Natural killer cell (primary cell): Measurements from ENCODE around the gene KIF20B. TPM values are rescaled to one million over a fixed set of nuclear protein-coding genes. Genes with fewer than 3 reads are reported as not detected.

ENCODE experiments used
- ATAC-seq, 3 donors: fragments of 150-1000 bp in 2 of 3; fragments of 200-7000 bp in 1 of 3; cut with Tn5 transposase; 1 replicate in 1 of 3; 2 replicates in 2 of 3; pipeline ENCODE4 v1.10.0; 2021; ENCODE audit warnings: mild to moderate bottlenecking in 2 of 3, moderate library complexity in 2 of 3
- DNase-seq, 2 donors: peaks; one replicate each; pipeline versions ENCODE4 v3.0.0 to v3.0.0-alpha.2; 2013 to 2021; ENCODE audit warnings: mixed read lengths in 1 of 2
- H3K27ac ChIP-seq: one replicate; pipeline ENCODE4 v1.5.1; 2013; ENCODE audit warnings: mild to moderate bottlenecking, low read length
- H3K27me3 ChIP-seq: one replicate; pipeline ENCODE4 v1.6.1; 2013; ENCODE audit warnings: low read length; ENCODE audit not compliant: control insufficient read depth, insufficient read depth
- H3K36me3 ChIP-seq: one replicate; pipeline ENCODE4 v1.6.1; 2013; ENCODE audit warnings: low read length; ENCODE audit not compliant: control insufficient read depth, insufficient read depth
- H3K4me1 ChIP-seq: one replicate; pipeline ENCODE4 v1.6.1; 2013; ENCODE audit warnings: low read length; ENCODE audit not compliant: control insufficient read depth, insufficient read depth
- H3K4me3 ChIP-seq: one replicate; pipeline ENCODE4 v1.5.1; 2013; ENCODE audit warnings: low read length
- H3K9me3 ChIP-seq: one replicate; pipeline ENCODE4 v1.6.1; 2013; ENCODE audit warnings: low read length; ENCODE audit not compliant: control insufficient read depth, insufficient read depth
- H3K27ac Mint-ChIP-seq, 2 donors: one replicate each; pipeline ENCODE4 v1.8.0; 2022; ENCODE audit warnings: mild to moderate bottlenecking in 2 of 2, mixed read lengths in 2 of 2, moderate library complexity in 1 of 2
- H3K27me3 Mint-ChIP-seq, 2 donors: one replicate each; pipeline ENCODE4 v1.8.0; 2022; ENCODE audit warnings: low read depth in 2 of 2, mixed read lengths in 2 of 2
- H3K36me3 Mint-ChIP-seq: one replicate; pipeline ENCODE4 v1.8.0; 2022; ENCODE audit warnings: mixed read lengths
- H3K4me1 Mint-ChIP-seq, 2 donors: one replicate each; pipeline ENCODE4 v1.8.0; 2022; ENCODE audit warnings: mixed read lengths in 2 of 2
- H3K4me3 Mint-ChIP-seq: one replicate; pipeline ENCODE4 v1.8.0; 2022; ENCODE audit warnings: mild to moderate bottlenecking, moderate library complexity, mixed read lengths
- H3K9me3 Mint-ChIP-seq, 2 donors: one replicate each; pipeline ENCODE4 v1.8.0; 2022; ENCODE audit warnings: mixed read lengths in 2 of 2
- WGBS: methylation state at CpG from one replicate; pipeline ENCODE4 v1.1.7; 2013; ENCODE audit warnings: missing lambda C conversion rate; ENCODE audit not compliant: insufficient coverage; 5-methylcytosine and 5-hydroxymethylcytosine counted together
- intact Hi-C: fragments of 100-400 bp; cut with micrococcal nuclease; formaldehyde crosslinking; loops from one replicate; pipeline ENCODE4 v1.14.2; 2022
- total RNA-seq, 4 donors: library from RNA; stranded (reverse); fragments of 120-200 nt in 1 of 4; gene quantifications; one replicate each; pipeline versions ENCODE4 v1.2.3 to v1.2.4, GENCODE V29; 2013 to 2022
- TF ChIP-seq, protein P1 (sequence below): fragments of 200-600 bp; IDR thresholded peaks from one replicate; pipeline ENCODE4 v1.8.0; 2022; ENCODE audit warnings: antibody characterized with exemption

Gene KIF20B
- total RNA-seq, 3 donors from 2014 or later (not counting 1 experiment from before 2014, with no cell fraction given): 17.2 to 20.2 (median 17.3) TPM

DNA sequence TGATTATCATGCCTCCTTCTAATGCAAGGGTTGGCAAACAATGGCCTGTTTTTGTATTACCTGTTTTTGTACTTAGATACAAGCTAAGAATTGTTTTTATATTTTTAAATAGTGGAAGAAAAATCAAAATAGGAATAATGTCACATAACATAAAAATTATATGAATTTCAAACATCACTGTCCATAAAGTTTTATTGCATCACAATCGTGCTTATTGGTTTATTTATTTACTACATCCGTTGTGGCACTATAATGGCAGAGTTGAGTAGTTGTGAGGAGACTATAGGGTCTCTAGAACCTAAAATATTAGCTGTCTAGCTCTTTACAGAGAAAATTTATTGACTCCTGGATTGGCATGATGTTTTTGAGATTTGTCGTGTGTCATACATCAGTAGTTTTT, 4.1 kb downstream of the KIF20B start:
- DNase-seq: no peak
- Mint-ChIP-seq H3K27ac (no peak overlapping the region), H3K27me3 (no peaks in the 10 kb centered on the region), H3K36me3 (no peaks in the 10 kb centered on the region), H3K4me1 (peaks cover 18 to 20% of the 10 kb centered on the region in 2 donors), H3K4me3 (no peak overlapping the region), H3K9me3 (no peaks in the 10 kb centered on the region)
- ATAC-seq: no peak
- H3K4me1 ChIP-seq: peaks cover 5% of the 10 kb centered on the region
- no peaks in the 10 kb centered on the region for H3K36me3 ChIP-seq
- TF ChIP-seq, protein P1, sequence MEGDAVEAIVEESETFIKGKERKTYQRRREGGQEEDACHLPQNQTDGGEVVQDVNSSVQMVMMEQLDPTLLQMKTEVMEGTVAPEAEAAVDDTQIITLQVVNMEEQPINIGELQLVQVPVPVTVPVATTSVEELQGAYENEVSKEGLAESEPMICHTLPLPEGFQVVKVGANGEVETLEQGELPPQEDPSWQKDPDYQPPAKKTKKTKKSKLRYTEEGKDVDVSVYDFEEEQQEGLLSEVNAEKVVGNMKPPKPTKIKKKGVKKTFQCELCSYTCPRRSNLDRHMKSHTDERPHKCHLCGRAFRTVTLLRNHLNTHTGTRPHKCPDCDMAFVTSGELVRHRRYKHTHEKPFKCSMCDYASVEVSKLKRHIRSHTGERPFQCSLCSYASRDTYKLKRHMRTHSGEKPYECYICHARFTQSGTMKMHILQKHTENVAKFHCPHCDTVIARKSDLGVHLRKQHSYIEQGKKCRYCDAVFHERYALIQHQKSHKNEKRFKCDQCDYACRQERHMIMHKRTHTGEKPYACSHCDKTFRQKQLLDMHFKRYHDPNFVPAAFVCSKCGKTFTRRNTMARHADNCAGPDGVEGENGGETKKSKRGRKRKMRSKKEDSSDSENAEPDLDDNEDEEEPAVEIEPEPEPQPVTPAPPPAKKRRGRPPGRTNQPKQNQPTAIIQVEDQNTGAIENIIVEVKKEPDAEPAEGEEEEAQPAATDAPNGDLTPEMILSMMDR: no peak
- H3K9me3 ChIP-seq: no peaks in the 10 kb centered on the region
- H3K4me3 ChIP-seq: no peak overlapping the region
- H3K27ac ChIP-seq: no peak overlapping the region
- 100% methylated on average over 3 of the region's 3 CpGs for WGBS
- intact Hi-C loops: loop anchor here (10.0 kb wide), 1 partner anchor 291 kb away; the partner anchor contains the start of gene IFIT5
- H3K27me3 ChIP-seq: no peaks in the 10 kb centered on the region

DNA sequence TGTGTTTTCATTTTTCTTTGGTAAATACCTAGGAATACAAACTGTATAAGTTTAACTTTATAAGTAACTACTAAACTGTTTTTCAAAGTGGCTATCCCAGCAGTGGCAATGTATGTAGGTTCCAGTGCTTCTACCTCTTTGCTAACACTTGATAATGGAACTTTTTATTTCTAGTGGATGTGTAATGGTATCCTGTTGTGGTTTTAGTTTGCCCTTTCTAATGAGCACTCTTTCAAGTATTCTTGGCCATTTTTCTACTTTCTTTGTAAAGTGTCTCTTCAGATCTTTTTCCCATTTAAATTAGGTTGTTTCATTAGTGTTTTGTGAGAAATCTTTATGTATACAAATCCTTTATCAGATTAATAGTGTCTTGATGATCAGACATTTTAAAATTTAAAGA, 4.6 kb downstream of the KIF20B start:
- no peak overlapping the region for H3K4me3 Mint-ChIP-seq
- no peak for DNase-seq
- intact Hi-C loops: loop anchor here (10.0 kb wide), 1 partner anchor 291 kb away; the partner anchor contains the start of gene IFIT5

DNA sequence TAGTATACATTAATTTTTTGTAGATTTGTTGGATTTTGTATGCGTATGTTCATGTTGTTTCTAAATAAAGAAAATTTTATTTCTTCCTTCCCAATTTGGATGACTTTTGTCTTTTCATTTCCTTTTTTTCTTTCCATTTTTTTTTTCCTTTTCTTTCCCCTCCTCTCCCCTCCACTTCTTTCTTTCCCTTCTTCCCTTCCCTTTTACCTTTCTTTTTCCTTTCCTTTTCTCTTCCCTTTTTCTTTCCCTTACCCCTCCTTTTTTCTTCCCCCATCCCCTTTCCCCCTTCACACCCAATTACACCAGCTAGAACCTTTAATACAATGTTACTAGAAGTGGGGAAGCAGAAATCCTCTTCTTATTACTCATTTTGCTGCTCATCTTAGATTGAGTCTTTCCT, 6.0 kb downstream of the KIF20B start:
- Mint-ChIP-seq H3K4me1 (peaks cover 0 to 1% of the 10 kb centered on the region in 2 donors), H3K36me3 (no peaks in the 10 kb centered on the region), H3K9me3 (no peaks in the 10 kb centered on the region), H3K27me3 (no peaks in the 10 kb centered on the region), H3K4me3 (no peak overlapping the region), H3K27ac (no peak overlapping the region)
- TF ChIP-seq, protein P1: no peak
- no peaks in the 10 kb centered on the region for H3K36me3 ChIP-seq
- ATAC-seq (no peak), DNase-seq (no peak)
- H3K27me3 ChIP-seq: no peaks in the 10 kb centered on the region
- no peak overlapping the region for H3K27ac ChIP-seq
- no peaks in the 10 kb centered on the region for H3K9me3 ChIP-seq
- intact Hi-C loops: loop anchor here (10.0 kb wide), 1 partner anchor 293 kb away; the partner anchor contains the start of gene IFIT5
- no peak overlapping the region for H3K4me3 ChIP-seq
- WGBS: no CpG with 5 or more reads among the region's 1 CpG
- H3K4me1 ChIP-seq: no peaks in the 10 kb centered on the region

More for the DNA sequence above, 4.6 kb downstream of the KIF20B start:
- no peak overlapping the region for H3K4me3 ChIP-seq
- H3K4me1 ChIP-seq: peaks cover 5% of the 10 kb centered on the region
- no peak overlapping the region for H3K27ac Mint-ChIP-seq
- H3K9me3 Mint-ChIP-seq: no peaks in the 10 kb centered on the region
- H3K27me3 Mint-ChIP-seq: no peaks in the 10 kb centered on the region
- ATAC-seq: no peak
- no peak overlapping the region for H3K27ac ChIP-seq
- TF ChIP-seq, protein P1: no peak
- no peaks in the 10 kb centered on the region for H3K27me3 ChIP-seq
- no peaks in the 10 kb centered on the region for H3K36me3 ChIP-seq
- no peaks in the 10 kb centered on the region for H3K36me3 Mint-ChIP-seq
- H3K9me3 ChIP-seq: no peaks in the 10 kb centered on the region
- peaks cover 13 to 15% of the 10 kb centered on the region in 2 donors for H3K4me1 Mint-ChIP-seq

DNA sequence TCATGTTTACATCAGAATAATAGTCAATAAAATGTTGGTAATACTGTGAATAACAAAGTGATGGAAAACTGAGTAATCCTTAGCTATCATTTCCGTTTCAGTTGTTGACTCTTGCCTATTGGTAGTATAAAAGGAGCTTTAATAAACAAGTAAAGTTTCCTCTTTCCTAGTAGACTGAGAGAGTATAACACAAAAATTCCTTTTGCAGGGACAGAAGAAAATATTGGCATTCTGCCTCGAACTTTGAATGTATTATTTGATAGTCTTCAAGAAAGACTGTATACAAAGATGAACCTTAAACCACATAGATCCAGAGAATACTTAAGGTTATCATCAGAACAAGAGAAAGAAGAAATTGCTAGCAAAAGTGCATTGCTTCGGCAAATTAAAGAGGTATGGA, 9.4 kb downstream of the KIF20B start:
- no peaks in the 10 kb centered on the region for H3K4me1 Mint-ChIP-seq

More for the DNA sequence above, 9.4 kb downstream of the KIF20B start:
- ATAC-seq (no peak), DNase-seq (no peak)
- H3K27ac Mint-ChIP-seq: no peak overlapping the region
- 100% methylated on average over 1 of the region's 3 CpGs for WGBS
- no peaks in the 10 kb centered on the region for H3K27me3 Mint-ChIP-seq
- Histone ChIP-seq H3K27ac (no peak overlapping the region), H3K27me3 (no peaks in the 10 kb centered on the region), H3K4me1 (no peaks in the 10 kb centered on the region), H3K4me3 (no peak overlapping the region), H3K9me3 (no peaks in the 10 kb centered on the region), H3K36me3 (no peaks in the 10 kb centered on the region)
- intact Hi-C loops: no loop called here
- TF ChIP-seq, protein P1: no peak
- no peaks in the 10 kb centered on the region for H3K36me3 Mint-ChIP-seq
- H3K9me3 Mint-ChIP-seq: no peaks in the 10 kb centered on the region
- H3K4me3 Mint-ChIP-seq: no peak overlapping the region
